Measurements from ENCODE around the gene THRB.
A peak's percentile ranks its signal among the peaks of the same experiment; 100 is the strongest.

The THRB gene

DNA sequence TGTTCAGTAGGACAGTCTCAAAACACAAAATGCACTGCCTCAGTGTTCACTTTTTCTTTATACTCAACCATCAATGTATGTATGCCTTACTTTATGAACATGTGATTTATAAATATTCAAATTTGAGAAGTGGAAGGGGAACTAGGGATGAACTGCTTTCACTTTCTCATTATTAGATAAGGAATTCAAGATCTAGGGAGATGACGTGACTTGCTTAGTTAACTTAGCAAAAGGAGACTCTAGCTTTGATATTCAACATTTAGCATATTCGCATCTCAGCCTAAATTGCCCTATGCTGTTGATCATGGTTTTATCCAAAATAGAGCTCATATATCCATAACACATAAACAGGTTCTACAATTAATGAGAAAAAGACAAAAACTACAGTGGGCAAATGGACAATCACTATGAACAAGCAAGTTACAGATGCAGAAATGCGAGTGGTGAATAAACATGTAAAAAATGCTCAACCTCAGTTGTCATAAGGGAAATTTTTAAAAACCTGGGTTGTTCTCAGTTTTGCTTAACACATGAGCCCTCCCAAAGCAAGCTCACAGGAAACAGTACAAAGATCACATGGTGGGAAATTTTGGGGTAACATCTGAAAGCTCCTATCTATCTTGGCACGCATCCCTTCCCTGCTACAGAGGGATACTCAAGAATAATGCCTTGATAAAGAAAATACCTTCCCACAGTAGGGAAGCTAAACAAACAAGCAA lies 269.8 kb downstream of the THRB start:
- DNase-seq: no peak
- H2AFZ ChIP-seq (ENCODE audit: low read depth, low read length): no peak overlapping the region
- no peaks in the 10 kb centered on the region for H3K79me1 ChIP-seq (replicated peaks; ENCODE audit: low read length, poor library complexity, severe bottlenecking)
- H4K91ac ChIP-seq (ENCODE audit: low read length): no peak overlapping the region
- H3K4me2 ChIP-seq (ENCODE audit: low read length, poor library complexity, severe bottlenecking): no peak overlapping the region
- H3K4me3 ChIP-seq (ENCODE audit: insufficient read depth in 1 of 2, low read depth in 1 of 2, low read length in 2 of 2): no peak overlapping the region
- no peak overlapping the region for H3K4ac ChIP-seq (ENCODE audit: low read depth in 1 of 2, low read length in 2 of 2)
- no peak overlapping the region for H2BK5ac ChIP-seq (ENCODE audit: low read depth, low read length, poor library complexity, severe bottlenecking)
- no peak overlapping the region for H4K8ac ChIP-seq (ENCODE audit: low read length)
- H3K14ac ChIP-seq (ENCODE audit: low read length in 2 of 2): no peak overlapping the region
- no peak overlapping the region for H3K9ac ChIP-seq (ENCODE audit: low read length)
- H3K18ac ChIP-seq (ENCODE audit: low read depth in 1 of 2, low read length in 2 of 2): no peak overlapping the region
- no peak overlapping the region for H2BK120ac ChIP-seq (ENCODE audit: low read depth, low read length)
- no peak overlapping the region for H2BK15ac ChIP-seq (ENCODE audit: low read depth, poor library complexity, severe bottlenecking)
- H3K27me3 ChIP-seq (ENCODE audit: control insufficient read depth in 1 of 2, insufficient read depth in 1 of 2, low read length in 2 of 2): no peaks in the 10 kb centered on the region
- H2BK12ac ChIP-seq (ENCODE audit: low read length in 2 of 2): no peak overlapping the region
- no peak overlapping the region for H2AK5ac ChIP-seq (ENCODE audit: low read length, severe bottlenecking)
- H3K27ac ChIP-seq (ENCODE audit: low read length, poor library complexity, severe bottlenecking): no peak overlapping the region
- peaks cover 6% of the 10 kb centered on the region for H3K4me1 ChIP-seq (ENCODE audit: control insufficient read depth, insufficient read depth, low read depth, low read length)
- 93% methylated on average over 2 of the region's 4 CpGs for WGBS
- H3K9me3 ChIP-seq (ENCODE audit: control insufficient read depth, low read length): no peaks in the 10 kb centered on the region
- peaks cover 0 to 8% of the 10 kb centered on the region in 2 experiments for H3K36me3 ChIP-seq (ENCODE audit: control insufficient read depth in 1 of 2, insufficient read depth in 2 of 2, low read depth in 1 of 2, low read length in 2 of 2)
- no peak overlapping the region for H3K23ac ChIP-seq (ENCODE audit: low read length in 2 of 2)

DNA sequence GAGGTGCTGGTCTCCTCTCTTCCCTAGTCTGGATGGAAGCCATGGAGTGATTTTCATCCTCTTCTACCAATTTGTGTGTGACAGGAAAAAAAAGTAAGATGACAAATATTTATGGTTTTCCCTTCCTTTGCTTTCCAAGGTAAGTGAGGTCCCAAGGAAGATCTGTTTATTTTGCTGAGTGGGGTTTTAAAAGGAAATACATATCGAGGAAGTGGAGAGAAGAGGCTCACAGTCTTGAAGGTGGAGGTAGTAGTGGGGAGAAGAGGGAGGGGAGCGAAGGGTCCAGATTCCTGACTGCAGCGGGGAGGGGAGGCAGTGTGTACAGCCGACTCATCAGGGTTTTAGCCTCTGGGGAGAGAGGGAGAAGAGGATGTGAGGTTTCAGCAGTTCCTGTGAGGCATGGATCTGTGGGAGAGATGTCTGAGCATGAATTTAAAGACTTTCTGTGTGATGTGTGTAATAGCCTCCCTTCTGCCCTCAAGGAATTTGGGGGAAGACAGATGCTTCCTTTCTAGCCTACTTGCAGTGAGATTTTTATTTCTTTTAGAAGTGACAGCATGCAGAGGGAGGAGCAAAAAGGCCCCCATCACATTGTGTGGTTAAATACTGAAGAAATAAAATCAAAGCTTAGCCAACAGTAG lies 272.4 kb downstream of the THRB start:
- Histone ChIP-seq H3K4me3 (ENCODE audit: insufficient read depth in 1 of 2, low read depth in 1 of 2, low read length in 2 of 2) (no peak overlapping the region), H2AK5ac (ENCODE audit: low read length, severe bottlenecking) (peak overlapping the region; percentile 31), H2BK12ac (ENCODE audit: low read length in 2 of 2) (no peak overlapping the region), H2AFZ (ENCODE audit: low read depth, low read length) (no peak overlapping the region), H3K79me1 (replicated peaks; ENCODE audit: low read length, poor library complexity, severe bottlenecking) (no peaks in the 10 kb centered on the region), H3K27me3 (ENCODE audit: control insufficient read depth in 1 of 2, insufficient read depth in 1 of 2, low read length in 2 of 2) (no peaks in the 10 kb centered on the region), H2BK5ac (ENCODE audit: low read depth, low read length, poor library complexity, severe bottlenecking) (no peak overlapping the region), H3K9me3 (ENCODE audit: control insufficient read depth, low read length) (no peaks in the 10 kb centered on the region), H3K4me1 (ENCODE audit: control insufficient read depth, insufficient read depth, low read depth, low read length) (peaks cover 6% of the 10 kb centered on the region), H3K14ac (ENCODE audit: low read length in 2 of 2) (no peak overlapping the region), H3K9ac (ENCODE audit: low read length) (no peak overlapping the region), H3K36me3 (ENCODE audit: control insufficient read depth in 1 of 2, insufficient read depth in 2 of 2, low read depth in 1 of 2, low read length in 2 of 2) (peaks cover 0 to 3% of the 10 kb centered on the region in 2 experiments), H2BK15ac (ENCODE audit: low read depth, poor library complexity, severe bottlenecking) (no peak overlapping the region), H3K18ac (ENCODE audit: low read depth in 1 of 2, low read length in 2 of 2) (no peak overlapping the region), H3K23ac (ENCODE audit: low read length in 2 of 2) (no peak overlapping the region), H4K91ac (ENCODE audit: low read length) (no peak overlapping the region), H3K27ac (ENCODE audit: low read length, poor library complexity, severe bottlenecking) (no peak overlapping the region), H4K8ac (ENCODE audit: low read length) (no peak overlapping the region), H2BK120ac (ENCODE audit: low read depth, low read length) (no peak overlapping the region), H3K4ac (ENCODE audit: low read depth in 1 of 2, low read length in 2 of 2) (no peak overlapping the region), H3K4me2 (ENCODE audit: low read length, poor library complexity, severe bottlenecking) (no peak overlapping the region)
- 43% methylated on average over 3 of the region's 4 CpGs for WGBS
- no peak for DNase-seq

DNA sequence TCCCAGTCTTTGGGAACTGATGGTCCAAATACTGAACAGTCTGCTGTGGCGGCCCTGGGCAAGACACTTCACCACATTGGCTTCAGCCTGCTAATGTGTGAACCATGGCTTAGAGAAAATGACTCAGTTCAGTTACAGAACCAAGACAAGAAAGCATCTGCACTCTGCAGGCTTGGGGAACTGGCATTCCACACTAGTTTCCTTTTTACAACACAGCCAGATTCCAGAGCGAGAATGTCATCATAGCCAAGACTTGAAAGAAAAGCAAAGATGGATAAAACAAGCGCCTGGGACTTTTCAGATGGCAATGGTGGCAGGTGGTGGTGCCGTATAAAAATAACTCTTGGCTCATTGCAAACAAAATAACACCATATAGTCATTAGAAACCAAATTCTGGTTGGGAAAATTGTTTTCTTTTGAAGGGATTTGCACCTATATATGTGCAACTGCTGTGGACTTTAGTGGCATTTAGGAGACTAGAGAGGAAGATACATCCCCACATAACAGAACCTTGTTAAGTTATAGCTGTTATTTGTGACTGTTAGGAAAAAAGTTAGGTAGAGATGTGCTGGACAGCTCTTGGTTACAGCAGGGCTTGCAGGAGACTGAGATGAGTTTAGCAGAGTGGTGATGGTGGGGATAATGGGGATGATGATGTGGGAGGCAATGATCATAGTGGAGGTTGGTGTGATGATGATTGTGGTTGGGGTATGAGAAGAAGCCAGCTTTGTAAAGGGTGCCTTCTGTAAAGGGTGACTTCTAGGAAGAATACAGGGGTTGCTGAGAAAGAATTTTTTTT lies 273.6 kb downstream of the THRB start:
- H3K4me1 ChIP-seq (ENCODE audit: control insufficient read depth, insufficient read depth, low read depth, low read length): peaks cover 6% of the 10 kb centered on the region
- H2BK120ac ChIP-seq (ENCODE audit: low read depth, low read length): no peak overlapping the region
- H3K79me1 ChIP-seq (replicated peaks; ENCODE audit: low read length, poor library complexity, severe bottlenecking): no peaks in the 10 kb centered on the region
- H3K27me3 ChIP-seq (ENCODE audit: control insufficient read depth in 1 of 2, insufficient read depth in 1 of 2, low read length in 2 of 2): no peaks in the 10 kb centered on the region
- H3K4ac ChIP-seq (ENCODE audit: low read depth in 1 of 2, low read length in 2 of 2): no peak overlapping the region
- no peak overlapping the region for H2BK15ac ChIP-seq (ENCODE audit: low read depth, poor library complexity, severe bottlenecking)
- peak overlapping the region; percentile 10 for H2AK5ac ChIP-seq (ENCODE audit: low read length, severe bottlenecking)
- no peak overlapping the region for H3K14ac ChIP-seq (ENCODE audit: low read length in 2 of 2)
- WGBS: 0% methylated on average over 3 of the region's 4 CpGs
- no peak overlapping the region for H3K4me2 ChIP-seq (ENCODE audit: low read length, poor library complexity, severe bottlenecking)
- peak overlapping the region in 1 of 2 experiments; percentile 67 for H2BK12ac ChIP-seq (ENCODE audit: low read length in 2 of 2)
- H4K91ac ChIP-seq (ENCODE audit: low read length): no peak overlapping the region
- H3K36me3 ChIP-seq (ENCODE audit: control insufficient read depth in 1 of 2, insufficient read depth in 2 of 2, low read depth in 1 of 2, low read length in 2 of 2): no peaks in the 10 kb centered on the region
- peak; percentile 96 for DNase-seq
- no peak overlapping the region for H2AFZ ChIP-seq (ENCODE audit: low read depth, low read length)
- no peak overlapping the region for H4K8ac ChIP-seq (ENCODE audit: low read length)
- no peaks in the 10 kb centered on the region for H3K9me3 ChIP-seq (ENCODE audit: control insufficient read depth, low read length)
- no peak overlapping the region for H2BK5ac ChIP-seq (ENCODE audit: low read depth, low read length, poor library complexity, severe bottlenecking)
- H3K23ac ChIP-seq (ENCODE audit: low read length in 2 of 2): no peak overlapping the region
- peak overlapping the region; percentile 81 for H3K27ac ChIP-seq (ENCODE audit: low read length, poor library complexity, severe bottlenecking)
- H3K18ac ChIP-seq (ENCODE audit: low read depth in 1 of 2, low read length in 2 of 2): no peak overlapping the region
- H3K4me3 ChIP-seq (ENCODE audit: insufficient read depth in 1 of 2, low read depth in 1 of 2, low read length in 2 of 2): no peak overlapping the region
- no peak overlapping the region for H3K9ac ChIP-seq (ENCODE audit: low read length)

DNA sequence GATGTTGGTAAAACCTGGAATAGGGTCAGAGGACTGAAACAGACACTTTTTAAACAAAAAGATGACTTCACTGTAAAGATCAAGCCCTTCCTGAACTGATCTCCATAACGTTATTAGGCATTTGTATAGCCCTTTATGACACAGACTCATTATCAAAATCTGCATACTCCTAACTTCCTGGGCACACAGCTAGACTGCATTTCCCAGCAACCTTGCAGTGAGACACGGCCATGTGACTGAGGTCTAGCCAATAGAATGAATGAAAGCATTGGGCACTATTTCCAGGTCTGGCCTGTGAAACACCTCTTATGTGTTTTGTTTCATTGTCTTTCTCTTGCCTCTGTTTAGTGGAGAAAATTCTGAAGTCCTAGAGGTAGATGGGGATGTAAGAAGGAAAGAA lies 279.1 kb downstream of the THRB start:
- Histone ChIP-seq H3K4me1 (ENCODE audit: control insufficient read depth, insufficient read depth, low read depth, low read length) (peaks cover 4% of the 10 kb centered on the region), H3K9ac (ENCODE audit: low read length) (no peak overlapping the region), H2BK15ac (ENCODE audit: low read depth, poor library complexity, severe bottlenecking) (no peak overlapping the region), H3K14ac (ENCODE audit: low read length in 2 of 2) (no peak overlapping the region), H2AK5ac (ENCODE audit: low read length, severe bottlenecking) (no peak overlapping the region), H3K79me1 (replicated peaks; ENCODE audit: low read length, poor library complexity, severe bottlenecking) (no peaks in the 10 kb centered on the region), H3K27me3 (ENCODE audit: control insufficient read depth in 1 of 2, insufficient read depth in 1 of 2, low read length in 2 of 2) (no peaks in the 10 kb centered on the region), H3K23ac (ENCODE audit: low read length in 2 of 2) (no peak overlapping the region), H3K27ac (ENCODE audit: low read length, poor library complexity, severe bottlenecking) (no peak overlapping the region), H3K4ac (ENCODE audit: low read depth in 1 of 2, low read length in 2 of 2) (no peak overlapping the region), H4K8ac (ENCODE audit: low read length) (no peak overlapping the region), H3K18ac (ENCODE audit: low read depth in 1 of 2, low read length in 2 of 2) (no peak overlapping the region), H2BK12ac (ENCODE audit: low read length in 2 of 2) (no peak overlapping the region), H4K91ac (ENCODE audit: low read length) (no peak overlapping the region), H2BK120ac (ENCODE audit: low read depth, low read length) (no peak overlapping the region), H3K36me3 (ENCODE audit: control insufficient read depth in 1 of 2, insufficient read depth in 2 of 2, low read depth in 1 of 2, low read length in 2 of 2) (no peaks in the 10 kb centered on the region), H2AFZ (ENCODE audit: low read depth, low read length) (no peak overlapping the region), H3K9me3 (ENCODE audit: control insufficient read depth, low read length) (no peaks in the 10 kb centered on the region), H2BK5ac (ENCODE audit: low read depth, low read length, poor library complexity, severe bottlenecking) (no peak overlapping the region), H3K4me2 (ENCODE audit: low read length, poor library complexity, severe bottlenecking) (no peak overlapping the region), H3K4me3 (ENCODE audit: insufficient read depth in 1 of 2, low read depth in 1 of 2, low read length in 2 of 2) (no peak overlapping the region)
- 87% methylated on average over 2 of the region's 2 CpGs for WGBS
- DNase-seq: no peak
